BJ (cell line): ENCODE data around the gene KRT10. TPM values are rescaled to one million over a fixed set of nuclear protein-coding genes. Genes with fewer than 3 reads are reported as not detected.

Source experiments
- CTCF ChIA-PET: fragments of 350-600 bp; formaldehyde crosslinking; extraction: SDS; loops from one replicate; lab custom pipeline; 2021; ENCODE audit warnings: antibody characterized with exemption, inconsistent platforms; lab: Yijun Ruan, JAX
- POLR2A ChIA-PET: fragments of 300-600 bp; sonication (Branson Sonifier 250); formaldehyde crosslinking; extraction: SDS; loops from one replicate; lab custom pipeline; 2021; ENCODE audit warnings: antibody characterized with exemption; lab: Charles Lee
- DNase-seq: peaks from one replicate; pipeline ENCODE4 v3.0.0-alpha.2; 2011; ENCODE audit warnings: low read depth
- H3K27me3 ChIP-seq: 2 replicates; pipeline ENCODE4 v1.6.0; 2011; ENCODE audit warnings: low read length; ENCODE audit not compliant: control insufficient read depth, insufficient read depth
- H3K36me3 ChIP-seq: 2 replicates; pipeline ENCODE4 v1.5.1; 2011; ENCODE audit warnings: low read length; ENCODE audit not compliant: control insufficient read depth, insufficient read depth
- H3K4me3 ChIP-seq: 2 replicates; pipeline ENCODE4 v1.5.1; 2011; ENCODE audit warnings: low read depth, mild to moderate bottlenecking, control low read depth, low read length
- CTCF ChIP-seq: IDR thresholded peaks from 2 replicates; pipeline ENCODE4 v1.5.1; 2011; ENCODE audit warnings: low read depth, mild to moderate bottlenecking, control low read depth, inconsistent platforms, low read length, moderate library complexity; ENCODE audit not compliant: insufficient read depth
- polyA plus RNA-seq: library from polyadenylated mRNA; depleted of rRNA; stranded (reverse); fragments of >200 nt; gene quantifications from 2 replicates; pipeline ENCODE4 v1.2.3, GENCODE V29; 2011; rRNA removed

KRT10 gene
- polyA plus RNA-seq, 1 experiment = 6.4 TPM

DNA sequence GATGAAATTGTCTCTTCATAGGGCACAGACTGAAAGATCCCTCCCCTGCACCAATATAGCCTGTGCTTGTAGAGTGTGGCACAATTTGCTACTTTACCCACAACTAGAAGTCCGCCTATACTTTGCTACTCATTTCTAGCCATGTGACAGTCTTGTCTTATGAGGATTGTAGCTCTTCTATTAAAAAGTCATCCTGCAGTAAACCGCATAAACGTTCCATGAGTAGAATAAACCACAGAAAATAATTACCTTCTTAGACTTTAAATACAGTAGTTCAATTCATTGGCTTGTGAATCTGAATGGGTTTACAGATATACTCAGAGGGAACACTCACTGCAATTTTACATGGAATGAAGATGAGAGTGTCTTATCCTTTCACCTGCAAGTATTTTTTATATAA lies 44.4 kb downstream of the KRT10 start:
- ChIA-PET POLR2A (no interaction called here), CTCF (no interaction called here)
- Histone ChIP-seq H3K27me3 (peaks cover 11% of the 10 kb centered on the region), H3K36me3 (no peaks in the 10 kb centered on the region), H3K4me3 (no peak overlapping the region)
- DNase-seq = no peak
- no peak for TF ChIP-seq CTCF

DNA sequence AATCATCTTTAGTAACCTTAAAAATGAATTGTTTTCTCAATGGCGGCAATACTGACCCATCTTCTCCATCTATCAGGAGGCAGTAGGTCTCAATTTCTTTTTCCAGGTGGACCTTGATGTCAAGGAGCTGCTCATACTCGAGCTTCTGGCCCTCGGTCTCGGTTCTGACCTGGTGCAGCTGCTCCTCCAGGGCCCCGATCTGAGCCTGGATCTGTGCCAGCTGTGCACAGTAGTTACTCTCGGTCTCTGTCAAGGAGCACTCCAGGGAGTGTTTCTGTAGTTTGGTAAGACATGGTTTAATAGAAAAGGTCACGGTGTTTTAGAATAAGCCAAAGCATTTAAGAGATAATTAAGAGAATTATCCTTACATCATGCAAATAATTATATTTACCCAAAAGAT lies 45.0 kb downstream of the KRT10 start:
- ChIA-PET POLR2A (no interaction called here), CTCF (no interaction called here)

GRCh38 chr17:40775945-40776344 lies 46.5 kb downstream of the KRT10 start:
- POLR2A ChIA-PET = no interaction called here
- no peak overlapping the region for H3K4me3 ChIP-seq
- DNase-seq = no peak
- TF ChIP-seq CTCF = no peak
- H3K27me3 ChIP-seq = peaks cover 16% of the 10 kb centered on the region
- H3K36me3 ChIP-seq = no peaks in the 10 kb centered on the region
- CTCF ChIA-PET = interaction anchor here (0.8 kb wide), 1 partner anchor 15 kb away, joined by 3 read pairs; no protein-coding TSS in a partner anchor

More for the DNA sequence above, 45.0 kb downstream of the KRT10 start:
- Histone ChIP-seq H3K27me3 (peaks cover 11% of the 10 kb centered on the region), H3K4me3 (no peak overlapping the region), H3K36me3 (no peaks in the 10 kb centered on the region)
- DNase-seq = no peak
- TF ChIP-seq CTCF = no peak

- H3K4me3 ChIP-seq = no peak within 1 kb of the TSS
- H3K27me3 ChIP-seq = peaks cover 15% of the 10 kb centered on the region
- TF ChIP-seq CTCF = no peak
- DNase-seq = no peak
- CTCF ChIA-PET = interaction anchor here (0.7 to 0.8 kb wide), 2 partner anchors 13 to 32 kb away, joined by 3 to 4 read pairs; no protein-coding TSS in a partner anchor
- no peaks in the 10 kb centered on the region for H3K36me3 ChIP-seq
- POLR2A ChIA-PET = no interaction called here
These were observed 50.3 kb downstream of the KRT10 start, which contains the start of gene KRT26 for GRCh38 chr17:40772101-40772500. TSS of gene KRT26 (minus strand) at chr17:40772201. CDS start at chr17:40772113, 88 bp downstream.

Other genes starting within 250 kb of the KRT10 start
- gene SMARCE1, start 174.8 kb downstream of the KRT10 start, polyA plus RNA-seq = 54.6 and 64.0 TPM in 2 replicates
- gene KRT222, start 157.4 kb downstream of the KRT10 start, polyA plus RNA-seq = not detected in 2 replicates
- not detected in 2 replicates for gene KRT24, start 118.9 kb downstream of the KRT10 start, polyA plus RNA-seq
- not detected in 2 replicates for gene KRT25, start 67.3 kb downstream of the KRT10 start, polyA plus RNA-seq
- gene KRT26, start 50.4 kb downstream of the KRT10 start, polyA plus RNA-seq = not detected in 2 replicates
- gene KRT27, start 40.1 kb downstream of the KRT10 start, polyA plus RNA-seq = not detected in 2 replicates
- gene KRT28, start 22.7 kb downstream of the KRT10 start, polyA plus RNA-seq = not detected in 2 replicates
- not detected in 2 replicates for gene KRT12, start 44.6 kb upstream of the KRT10 start, polyA plus RNA-seq
- not detected in 2 replicates for gene KRT20, start 62.6 kb upstream of the KRT10 start, polyA plus RNA-seq
- gene KRT23, start 115.0 kb upstream of the KRT10 start, polyA plus RNA-seq = 0.09 and 0.11 TPM in 2 replicates
- not detected in 2 replicates for gene KRT39, start 144.3 kb upstream of the KRT10 start, polyA plus RNA-seq
- gene KRT40, start 161.7 kb upstream of the KRT10 start, polyA plus RNA-seq = not detected in 2 replicates
- gene KRTAP3-3, start 171.6 kb upstream of the KRT10 start, polyA plus RNA-seq = not detected in 2 replicates
- gene KRTAP3-2, start 177.3 kb upstream of the KRT10 start, polyA plus RNA-seq = not detected in 2 replicates
- 0.16 TPM in 1 of 2 replicates, not detected in the other for gene KRTAP3-1, start 186.5 kb upstream of the KRT10 start, polyA plus RNA-seq
- 62.3 and 65.1 TPM in 2 replicates for gene KRTAP1-5, start 204.6 kb upstream of the KRT10 start, polyA plus RNA-seq
- not detected in 2 replicates for gene KRTAP1-4, start 207.6 kb upstream of the KRT10 start, polyA plus RNA-seq
- not detected in 2 replicates for gene KRTAP1-3, start 212.3 kb upstream of the KRT10 start, polyA plus RNA-seq
- gene KRTAP1-1, start 218.8 kb upstream of the KRT10 start, polyA plus RNA-seq = 0.32 TPM in 1 of 2 replicates, not detected in the other
- gene KRTAP2-1, start 224.7 kb upstream of the KRT10 start, polyA plus RNA-seq = not detected in 2 replicates
- 0.16 TPM in 1 of 2 replicates, not detected in the other for gene KRTAP2-2, start 232.6 kb upstream of the KRT10 start, polyA plus RNA-seq
- gene KRTAP2-3, start 237.5 kb upstream of the KRT10 start, polyA plus RNA-seq = 1.3 and 1.4 TPM in 2 replicates
- not detected in 2 replicates for gene KRTAP2-4, start 243.3 kb upstream of the KRT10 start, polyA plus RNA-seq